Large intestine (tissue), 3 donors: ENCODE data around the gene CYP4F12. TPM values are rescaled to one million over a fixed set of nuclear protein-coding genes. Genes with fewer than 3 reads are reported as not detected.
"Not testable (repeated sequence)": the region's sequence is repeated elsewhere in the genome, so short reads cannot be mapped to it uniquely, and the experiment has no call there.

Experiments
- DNase-seq, 2 donors: peaks; one replicate each; pipeline versions ENCODE4 v3.0.0 to v3.0.0-alpha.2; 2013
- H3K27ac ChIP-seq: one replicate; pipeline ENCODE4 v1.5.1; 2013; ENCODE audit warnings: low read length
- H3K27me3 ChIP-seq: 2 replicates; pipeline ENCODE4 v1.6.1; 2013; ENCODE audit warnings: low read length; ENCODE audit not compliant: control insufficient read depth, insufficient read depth
- H3K36me3 ChIP-seq: 2 replicates; pipeline ENCODE4 v1.6.1; 2013; ENCODE audit warnings: low read length; ENCODE audit not compliant: control insufficient read depth, insufficient read depth
- H3K4me1 ChIP-seq: one replicate; pipeline ENCODE4 v1.6.1; 2013; ENCODE audit warnings: low read length; ENCODE audit not compliant: control insufficient read depth, insufficient read depth
- H3K4me3 ChIP-seq: one replicate; pipeline ENCODE4 v1.5.1; 2013; ENCODE audit warnings: low read length
- H3K9me3 ChIP-seq: one replicate; pipeline ENCODE4 v1.6.1; 2013; ENCODE audit warnings: mild to moderate bottlenecking, low read depth, low read length, moderate library complexity; ENCODE audit not compliant: control insufficient read depth
- WGBS: methylation state at CpG from one replicate; pipeline ENCODE4 v1.1.5; 2013; ENCODE audit warnings: low lambda C conversion rate; ENCODE audit not compliant: insufficient coverage; 5-methylcytosine and 5-hydroxymethylcytosine counted together
- polyA plus RNA-seq: library from polyadenylated mRNA; unstranded; fragments of 120-200 nt; gene quantifications from one replicate; pipeline ENCODE4 v1.2.1, GENCODE V29; 2013

The CYP4F12 gene
- polyA plus RNA-seq, 1 donor, result 102 TPM

DNA sequence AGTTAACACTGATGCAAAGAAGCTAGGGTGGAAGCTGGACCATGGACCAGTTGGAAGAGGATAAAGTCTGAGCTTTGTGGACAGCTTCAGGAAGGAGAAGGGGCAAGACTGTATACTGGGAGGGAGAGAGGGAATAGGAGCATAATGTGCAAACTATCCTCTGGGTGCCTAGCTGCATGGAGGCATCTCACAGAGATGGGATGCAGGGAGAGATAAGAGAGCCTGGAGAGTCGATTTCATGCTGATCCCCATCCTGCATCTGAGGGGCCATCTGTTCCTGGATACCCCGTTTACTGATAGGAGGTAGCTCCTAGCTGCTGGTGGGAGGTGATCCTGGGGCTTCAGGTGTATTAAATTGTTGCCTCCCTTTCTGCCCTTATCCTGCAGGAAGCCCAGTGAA is 23.4 kb upstream of the CYP4F12 start:
- Histone ChIP-seq H3K27me3 (no peaks in the 10 kb centered on the region), H3K36me3 (no peaks in the 10 kb centered on the region), H3K4me3 (no peak overlapping the region), H3K27ac (no peak overlapping the region), H3K9me3 (no peaks in the 10 kb centered on the region), H3K4me1 (peaks cover 5% of the 10 kb centered on the region)
- DNase-seq, result no peak
- WGBS, result 40% methylated on average over 1 of the region's 2 CpGs

DNA sequence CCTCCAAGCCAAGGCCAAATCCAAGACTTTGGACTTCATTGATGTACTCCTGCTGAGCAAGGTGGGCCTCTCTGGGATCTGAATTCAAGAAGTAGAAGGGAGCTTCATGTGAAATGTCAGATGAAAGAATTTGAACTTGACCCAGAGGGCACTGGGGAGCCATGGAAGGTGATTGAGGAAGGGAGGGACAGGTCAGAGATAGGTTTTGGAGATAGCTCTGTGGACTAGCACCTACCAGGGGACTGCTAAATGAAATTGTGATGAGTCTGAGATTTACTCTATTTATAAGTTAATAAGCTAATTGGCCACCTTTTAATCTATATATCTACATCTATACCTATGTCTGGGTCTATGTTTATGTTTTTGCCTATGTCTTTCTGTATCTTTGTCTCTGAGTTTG is 22.8 kb upstream of the CYP4F12 start:
- not testable (repeated sequence) for H3K9me3 ChIP-seq, H3K4me1 ChIP-seq, DNase-seq, H3K27me3 ChIP-seq, H3K36me3 ChIP-seq, H3K4me3 ChIP-seq, H3K27ac ChIP-seq

DNA sequence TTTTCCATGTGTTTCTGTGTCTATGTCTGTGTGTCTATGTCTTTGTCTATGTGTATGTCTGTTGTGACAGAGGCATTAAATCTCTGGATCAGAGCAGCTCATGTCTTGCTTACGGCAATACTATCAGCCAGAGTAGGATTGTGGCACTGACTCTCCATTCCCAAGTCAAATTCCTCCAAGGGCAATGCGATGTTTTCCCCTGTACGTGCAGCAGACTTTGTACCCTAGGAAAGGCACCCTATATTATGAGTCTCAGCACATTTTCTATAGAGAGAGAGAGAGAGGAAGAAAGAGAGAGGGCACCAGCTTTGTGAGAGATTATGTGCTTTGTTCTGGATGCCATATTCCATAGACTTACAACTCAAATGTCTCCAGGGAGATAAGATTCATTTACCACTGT is 21.1 kb upstream of the CYP4F12 start:
- no peaks in the 10 kb centered on the region for H3K9me3 ChIP-seq
- H3K4me1 ChIP-seq, result peaks cover 5% of the 10 kb centered on the region
- H3K27ac ChIP-seq, result peak overlapping the region; percentile 62
- no peaks in the 10 kb centered on the region for H3K27me3 ChIP-seq
- no peaks in the 10 kb centered on the region for H3K36me3 ChIP-seq
- DNase-seq, result peak; percentile 66 to 80
- H3K4me3 ChIP-seq, result no peak overlapping the region
- WGBS, result no CpG with 5 or more reads among the region's 3 CpGs

DNA sequence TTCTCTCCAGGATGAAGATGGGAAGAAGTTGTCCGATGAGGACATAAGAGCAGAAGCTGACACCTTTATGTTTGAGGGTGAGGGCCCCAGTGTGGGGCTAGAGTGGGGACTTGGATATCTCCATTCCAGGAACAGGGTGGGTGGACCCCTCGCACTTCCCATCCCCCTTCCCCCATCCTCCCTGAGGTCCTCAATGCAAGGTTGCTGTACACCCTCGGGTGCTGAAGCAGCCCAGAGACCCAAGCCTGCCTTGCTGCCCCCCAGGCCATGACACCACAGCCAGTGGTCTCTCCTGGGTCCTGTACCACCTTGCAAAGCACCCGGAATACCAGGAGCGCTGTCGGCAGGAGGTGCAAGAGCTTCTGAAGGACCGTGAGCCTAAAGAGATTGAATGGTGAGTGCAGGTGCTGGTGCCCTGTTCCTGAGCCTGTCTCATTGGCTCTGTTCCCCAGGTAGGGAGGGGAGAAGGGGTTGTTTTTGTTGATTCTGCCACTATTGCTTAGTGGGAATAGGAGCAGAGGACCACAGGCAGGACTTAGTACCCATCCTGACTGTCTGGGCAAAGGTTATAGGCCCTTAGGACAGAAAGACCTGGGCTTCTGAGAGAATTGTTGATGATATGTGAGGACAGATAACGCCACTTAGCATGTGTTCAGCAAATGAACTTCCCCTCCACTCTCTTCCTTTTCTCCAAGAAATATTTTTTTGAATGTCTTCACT is 20.2 kb upstream of the CYP4F12 start:
- H3K9me3 ChIP-seq, result no peaks in the 10 kb centered on the region
- DNase-seq, result no peak
- H3K27ac ChIP-seq, result peak overlapping the region; percentile 62
- no peak overlapping the region for H3K4me3 ChIP-seq
- WGBS, result no CpG with 5 or more reads among the region's 8 CpGs
- H3K36me3 ChIP-seq, result no peaks in the 10 kb centered on the region
- peaks cover 5% of the 10 kb centered on the region for H3K4me1 ChIP-seq
- no peaks in the 10 kb centered on the region for H3K27me3 ChIP-seq

DNA sequence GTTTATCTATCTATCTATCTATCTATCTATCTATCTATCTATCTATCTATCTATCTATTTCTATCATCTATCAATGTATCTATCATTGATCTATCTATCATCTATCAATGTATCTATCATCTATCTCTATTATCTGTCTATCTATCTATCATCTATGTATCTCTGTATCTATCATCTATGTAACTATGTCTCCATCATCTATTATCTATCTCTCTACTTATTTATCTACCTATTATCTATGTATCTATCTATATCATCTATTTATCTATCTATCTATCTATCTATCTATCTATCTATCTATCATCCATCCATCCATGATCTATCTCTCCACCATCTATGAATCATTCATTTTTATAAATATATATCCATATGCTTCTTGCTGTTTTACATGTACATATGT is 16.4 kb upstream of the CYP4F12 start:
- Histone ChIP-seq H3K27me3 (no peaks in the 10 kb centered on the region), H3K9me3 (no peaks in the 10 kb centered on the region), H3K27ac (no peak overlapping the region), H3K4me1 (peaks cover 5% of the 10 kb centered on the region), H3K4me3 (no peak overlapping the region), H3K36me3 (no peaks in the 10 kb centered on the region)
- no peak for DNase-seq

DNA sequence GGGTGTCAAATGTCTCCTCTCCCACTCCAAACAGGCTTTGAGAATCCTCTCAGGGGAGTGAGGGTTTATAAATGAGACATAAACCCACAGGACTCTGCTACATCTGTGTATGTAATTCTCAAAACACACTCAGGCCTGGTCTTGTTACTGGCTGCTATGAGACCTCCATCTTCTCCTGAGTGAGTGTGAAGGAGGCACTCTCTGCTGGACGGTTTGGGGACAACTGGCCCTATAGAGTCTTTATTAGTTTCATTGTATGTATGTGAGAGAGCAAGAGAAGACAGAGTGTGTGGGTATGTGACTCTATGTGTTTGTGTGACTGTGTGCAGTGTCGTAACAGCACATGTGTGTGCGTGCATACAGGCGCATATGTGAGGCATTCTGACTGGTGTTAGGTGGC is 9.6 kb upstream of the CYP4F12 start:
- H3K27ac ChIP-seq, result no peak overlapping the region
- no peaks in the 10 kb centered on the region for H3K4me1 ChIP-seq
- no peaks in the 10 kb centered on the region for H3K36me3 ChIP-seq
- H3K27me3 ChIP-seq, result no peaks in the 10 kb centered on the region
- DNase-seq, result no peak
- no CpG with 5 or more reads among the region's 4 CpGs for WGBS
- no peak overlapping the region for H3K4me3 ChIP-seq
- H3K9me3 ChIP-seq, result no peaks in the 10 kb centered on the region

DNA sequence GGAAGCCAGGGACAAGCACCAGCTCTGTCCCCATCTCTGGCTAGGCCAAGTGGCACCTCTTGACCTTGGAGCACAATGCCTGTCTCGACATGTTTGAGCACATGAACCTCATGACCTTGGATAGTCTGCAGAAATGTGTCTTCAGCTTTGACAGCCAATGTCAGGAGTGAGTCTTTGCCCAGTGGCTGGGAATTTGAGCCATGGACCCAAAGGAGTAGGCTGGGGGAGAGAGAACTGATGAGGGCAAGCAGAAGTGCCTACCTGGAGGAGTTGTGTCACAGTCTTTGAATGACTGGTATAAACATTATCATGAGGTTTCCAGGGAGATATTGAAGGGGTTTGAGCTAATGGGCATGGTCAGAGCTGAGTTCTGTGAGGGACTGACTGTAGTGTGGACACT is 6.7 kb upstream of the CYP4F12 start:
- no peaks in the 10 kb centered on the region for H3K4me1 ChIP-seq
- no peaks in the 10 kb centered on the region for H3K36me3 ChIP-seq
- H3K27me3 ChIP-seq, result no peaks in the 10 kb centered on the region
- H3K9me3 ChIP-seq, result no peaks in the 10 kb centered on the region
- DNase-seq, result no peak
- WGBS, result no CpG with 5 or more reads among the region's 1 CpG
- H3K4me3 ChIP-seq, result no peak overlapping the region
- H3K27ac ChIP-seq, result no peak overlapping the region

DNA sequence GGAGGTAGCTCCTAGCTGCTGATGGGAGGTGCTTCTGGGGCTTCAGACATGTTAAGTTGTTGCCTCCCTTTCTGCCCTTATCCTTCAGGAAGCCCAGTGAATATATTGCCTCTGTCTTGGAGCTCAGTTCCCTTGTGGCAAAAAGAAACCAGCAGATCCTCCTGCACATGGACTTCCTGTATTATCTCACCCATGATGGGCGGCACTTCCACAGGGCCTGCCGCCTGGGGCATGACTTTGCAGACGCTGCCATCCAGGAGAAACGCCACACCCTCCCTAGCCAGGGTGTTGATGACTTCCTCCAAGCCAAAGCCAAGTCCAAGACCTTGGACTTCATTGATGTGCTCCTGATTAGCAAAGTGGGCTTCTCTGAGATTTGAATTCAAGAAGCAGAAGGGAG is 6.0 kb upstream of the CYP4F12 start:
- no CpG with 5 or more reads among the region's 4 CpGs for WGBS
- Histone ChIP-seq H3K27me3 (no peaks in the 10 kb centered on the region), H3K4me1 (no peaks in the 10 kb centered on the region), H3K27ac (no peak overlapping the region), H3K4me3 (no peak overlapping the region), H3K36me3 (no peaks in the 10 kb centered on the region), H3K9me3 (no peaks in the 10 kb centered on the region)
- DNase-seq, result no peak

DNA sequence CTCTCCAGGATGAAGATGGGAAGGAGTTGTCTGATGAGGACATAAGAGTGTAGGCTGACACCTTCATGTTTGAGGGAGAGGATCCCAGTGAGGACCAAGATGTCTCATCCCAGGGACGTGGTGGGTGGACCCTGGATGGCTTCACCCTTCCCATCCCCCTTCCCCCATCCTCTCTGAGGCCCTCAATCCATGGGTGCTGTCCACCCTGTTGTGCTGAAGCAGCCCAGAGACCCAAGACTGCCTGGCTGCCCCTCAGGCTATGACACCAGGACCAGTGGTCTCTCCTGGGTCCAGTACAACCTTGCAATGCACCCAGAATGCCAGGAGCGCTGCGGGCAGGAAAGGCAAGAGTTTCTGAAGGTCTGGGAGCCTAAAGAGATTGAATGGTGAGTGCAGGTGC is 3.4 kb upstream of the CYP4F12 start:
- Histone ChIP-seq H3K36me3 (no peaks in the 10 kb centered on the region), H3K4me3 (no peak overlapping the region), H3K27ac (no peak overlapping the region), H3K4me1 (peaks cover 10% of the 10 kb centered on the region), H3K9me3 (no peaks in the 10 kb centered on the region), H3K27me3 (no peaks in the 10 kb centered on the region)
- no peak for DNase-seq
- WGBS, result no CpG with 5 or more reads among the region's 3 CpGs

DNA sequence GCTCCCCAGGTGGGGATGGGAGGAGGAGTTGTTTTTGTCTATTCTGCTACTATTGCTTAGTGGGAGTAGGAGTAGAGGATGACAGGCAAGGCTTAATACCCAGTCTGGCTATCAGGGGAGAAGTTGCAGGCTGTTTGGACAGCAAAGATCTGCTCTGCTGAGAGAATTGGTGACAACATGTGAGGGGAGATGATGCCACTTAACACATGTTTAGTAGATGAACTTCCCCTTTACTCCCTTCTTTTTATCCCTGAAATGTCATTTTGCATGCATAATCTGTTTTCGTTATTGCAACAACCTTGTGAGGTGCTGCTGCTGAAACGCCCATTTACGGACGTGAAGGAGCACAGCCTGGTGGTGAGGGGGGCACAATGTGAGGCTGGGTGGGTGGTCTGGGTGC is 3.0 kb upstream of the CYP4F12 start:
- no CpG with 5 or more reads among the region's 4 CpGs for WGBS
- Histone ChIP-seq H3K4me1 (peaks cover 14% of the 10 kb centered on the region), H3K4me3 (no peak overlapping the region), H3K27me3 (no peaks in the 10 kb centered on the region), H3K36me3 (no peaks in the 10 kb centered on the region), H3K9me3 (no peaks in the 10 kb centered on the region), H3K27ac (no peak overlapping the region)
- DNase-seq, result no peak

DNA sequence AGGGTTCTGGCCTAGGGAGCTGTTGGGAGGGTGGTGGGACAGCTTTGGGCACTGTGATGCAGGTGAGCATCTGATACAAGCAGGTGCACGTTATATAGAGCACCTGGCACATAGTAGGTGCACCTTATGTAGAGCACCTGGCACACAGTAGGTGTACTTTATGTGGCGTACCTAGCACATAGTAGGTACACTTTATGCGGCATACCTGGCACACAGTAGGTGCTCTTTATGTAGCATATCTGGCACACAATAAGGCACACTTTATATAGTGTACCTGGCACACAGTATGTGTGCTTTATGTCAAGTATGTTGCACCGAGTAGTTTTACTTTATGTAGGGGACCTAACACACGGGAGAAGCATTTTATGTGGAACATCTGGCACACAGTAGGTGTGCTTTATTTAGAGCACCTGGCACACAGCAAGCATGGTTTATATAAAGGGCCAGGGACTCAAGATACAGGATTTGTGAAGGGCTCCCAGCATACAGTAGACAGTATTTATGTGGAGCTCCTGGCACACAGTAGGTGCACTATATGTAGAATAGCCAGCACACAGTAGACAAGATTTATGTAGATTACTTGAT is 1.6 kb upstream of the CYP4F12 start:
- Histone ChIP-seq H3K4me1 (peaks cover 20% of the 10 kb centered on the region), H3K27ac (no peak overlapping the region), H3K9me3 (no peaks in the 10 kb centered on the region), H3K27me3 (no peaks in the 10 kb centered on the region), H3K36me3 (no peaks in the 10 kb centered on the region), H3K4me3 (no peak overlapping the region)
- no CpG with 5 or more reads among the region's 5 CpGs for WGBS
- DNase-seq, result no peak
